Neural cell (in vitro differentiated cells): ENCODE measurements around the gene MAPK8IP3. TPM values are rescaled to one million over a fixed set of nuclear protein-coding genes. Genes with fewer than 3 reads are reported as not detected.

Experiments
- H2AFZ ChIP-seq: fragments of 200-600, 300-800 bp; sonication (generic), shearing (Covaris generic); 2 replicates; pipeline ENCODE4 v1.6.0; 2014; ENCODE audit warnings: low read depth, mild to moderate bottlenecking, antibody characterized with exemption, low read length, moderate library complexity
- H3F3A ChIP-seq: fragments of 200-600 bp; shearing (Covaris generic); 2 replicates; pipeline ENCODE4 v1.6.1; 2016; ENCODE audit warnings: mild to moderate bottlenecking, moderate library complexity, mixed read lengths, antibody characterized with exemption, low read length; ENCODE audit not compliant: insufficient read depth, poor library complexity, severe bottlenecking
- H3K27ac ChIP-seq: fragments of 200-600, 300-800 bp; sonication (generic), shearing (Covaris generic); 2 replicates; pipeline ENCODE4 v1.5.1; 2014; ENCODE audit warnings: mild to moderate bottlenecking, low read length, moderate library complexity
- H3K27me3 ChIP-seq: fragments of 300-800, 200-600 bp; sonication (generic), shearing (Covaris generic); 2 replicates; pipeline ENCODE4 v1.6.0; 2014; ENCODE audit warnings: mild to moderate bottlenecking, low read depth, low read length, moderate library complexity; ENCODE audit not compliant: insufficient read depth
- H3K36me3 ChIP-seq: fragments of 300-800, 200-600 bp; sonication (generic), shearing (Covaris generic); 2 replicates; pipeline ENCODE4 v1.5.1; 2014; ENCODE audit warnings: mild to moderate bottlenecking, antibody characterized with exemption, low read length, moderate library complexity; ENCODE audit not compliant: insufficient read depth
- H3K4me2 ChIP-seq: fragments of 300-800, 200-600 bp; sonication (generic), shearing (Covaris generic); 2 replicates; pipeline ENCODE4 v1.6.0; 2014; ENCODE audit warnings: mild to moderate bottlenecking, low read length
- H3K4me3 ChIP-seq: fragments of 300-800, 200-600 bp; sonication (generic), shearing (Covaris generic); 2 replicates; pipeline ENCODE4 v1.5.1; 2014; ENCODE audit warnings: mild to moderate bottlenecking, low read length, moderate library complexity
- H3K79me2 ChIP-seq: fragments of 200-600 bp; shearing (Covaris generic); replicated peaks from 2 replicates; pipeline ENCODE4 v1.6.0; 2014; ENCODE audit warnings: mild to moderate bottlenecking, low read length, moderate library complexity; ENCODE audit not compliant: insufficient read depth
- H3K9ac ChIP-seq: fragments of 300-800, 200-600 bp; sonication (generic), shearing (Covaris generic); 2 replicates; pipeline ENCODE4 v1.6.1; 2016; ENCODE audit warnings: mild to moderate bottlenecking, low read length, mixed read lengths
- H3K9me2 ChIP-seq: fragments of 200-600 bp; shearing (Covaris generic); 2 replicates; pipeline ENCODE4 v1.6.1; 2016; ENCODE audit warnings: mild to moderate bottlenecking, low read length, mixed read lengths; ENCODE audit not compliant: insufficient read depth
- H3K9me3 ChIP-seq: fragments of 200-600, 300-800 bp; sonication (generic), shearing (Covaris generic); 2 replicates; pipeline ENCODE4 v1.6.1; 2016; ENCODE audit warnings: mild to moderate bottlenecking, mixed run types, low read length, moderate library complexity, mixed read lengths
- H4K20me1 ChIP-seq: fragments of 200-600 bp; shearing (Covaris generic); 2 replicates; pipeline ENCODE4 v1.6.1; 2016; ENCODE audit warnings: mild to moderate bottlenecking, mixed run types; ENCODE audit not compliant: insufficient read depth
- CTCF ChIP-seq: fragments of 450-650 bp; IDR thresholded peaks from 2 replicates; pipeline ENCODE4 v1.5.1; 2014; ENCODE audit warnings: antibody characterized with exemption, mild to moderate bottlenecking, moderate library complexity; ENCODE audit not compliant: poor library complexity, severe bottlenecking
- EP300 ChIP-seq: fragments of 450-650 bp; conservative IDR thresholded peaks from 2 replicates; pipeline ENCODE4 v1.6.1; 2014; ENCODE audit warnings: antibody characterized with exemption, mild to moderate bottlenecking, moderate library complexity; ENCODE audit not compliant: poor library complexity, severe bottlenecking
- EZH2 ChIP-seq: fragments of 200-600, 300-800 bp; shearing (Covaris generic), sonication (generic); IDR thresholded peaks from 2 replicates; pipeline ENCODE4 v1.6.1; 2014; ENCODE audit warnings: antibody characterized with exemption, low read length, borderline replicate concordance, mild to moderate bottlenecking; ENCODE audit not compliant: insufficient read depth, poor library complexity, severe bottlenecking
- MXI1 ChIP-seq: fragments of 450-650 bp; conservative IDR thresholded peaks from 2 replicates; pipeline ENCODE4 v1.6.1; 2014; ENCODE audit warnings: antibody characterized with exemption, mild to moderate bottlenecking; ENCODE audit not compliant: poor library complexity, severe bottlenecking
- POLR2AphosphoS5 ChIP-seq: IDR thresholded peaks from 2 replicates; pipeline ENCODE4 v1.6.1; 2012
- RAD21 ChIP-seq: fragments of 450-650 bp; conservative IDR thresholded peaks from 2 replicates; pipeline ENCODE4 v1.6.1; 2014; ENCODE audit warnings: antibody characterized with exemption, mild to moderate bottlenecking, moderate library complexity
- SMC3 ChIP-seq: fragments of 450-650 bp; conservative IDR thresholded peaks from 2 replicates; pipeline ENCODE4 v1.6.1; 2014; ENCODE audit warnings: antibody characterized with exemption, mild to moderate bottlenecking, moderate library complexity; ENCODE audit not compliant: poor library complexity
- TAF1 ChIP-seq: IDR thresholded peaks from 2 replicates; pipeline ENCODE4 v1.6.1; 2012; ENCODE audit warnings: low read depth
- polyA plus RNA-seq: library from polyadenylated mRNA; depleted of rRNA; stranded (reverse); fragments of >200 nt; gene quantifications from 2 replicates; pipeline ENCODE4 v1.2.3, GENCODE V29; 2014
- TF ChIP-seq, protein P1 (sequence below): IDR thresholded peaks from 2 replicates; pipeline ENCODE4 v1.6.1; 2012; ENCODE audit warnings: borderline replicate concordance

MAPK8IP3 gene
- polyA plus RNA-seq, 1 donor from 2014 or later, result 51.0 TPM

DNA sequence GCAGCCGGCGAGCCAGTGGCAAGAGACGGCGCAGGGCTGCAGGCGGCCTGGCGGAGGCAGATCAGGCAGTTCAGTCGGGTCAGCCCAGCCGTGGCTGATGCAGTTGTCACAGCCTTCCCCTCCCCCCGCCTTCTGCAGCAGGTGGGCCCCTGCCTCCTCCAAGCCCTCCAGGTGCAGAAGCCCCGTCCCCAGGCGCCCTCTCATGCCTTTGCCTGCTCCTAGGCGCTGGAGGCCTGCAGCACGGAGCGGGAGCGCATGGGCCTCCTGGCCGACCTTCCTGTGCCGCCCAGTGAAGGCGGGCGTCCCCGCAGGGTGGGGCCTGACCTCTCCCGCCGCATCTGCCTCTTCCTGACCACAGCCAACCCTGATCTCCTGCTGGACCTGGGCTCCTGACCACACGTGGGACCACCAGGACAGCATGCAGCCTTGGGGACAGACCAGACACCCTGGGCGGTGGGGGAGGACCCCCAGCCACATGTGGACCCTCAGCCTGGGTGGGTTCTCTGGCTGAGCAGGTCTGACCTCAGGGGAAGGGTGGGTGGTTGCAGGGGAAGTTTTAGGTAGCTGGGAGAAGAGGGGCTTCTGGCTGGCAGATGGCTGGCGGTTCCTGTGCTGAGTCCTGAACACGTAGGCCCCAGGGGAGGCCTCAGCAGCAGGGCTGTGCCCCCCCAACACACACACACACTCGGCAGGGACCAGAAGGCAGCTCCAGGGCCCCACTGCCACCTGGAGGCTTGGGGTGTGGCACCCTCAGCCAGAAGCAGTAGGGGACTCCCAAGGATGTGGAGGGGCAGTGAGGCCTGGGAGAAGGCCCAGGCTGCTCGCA lies 70.1 kb downstream of the MAPK8IP3 start:
- no peak overlapping the region for H3K4me2 ChIP-seq
- no peak for TF ChIP-seq TAF1
- no peak for TF ChIP-seq EZH2
- no peak for TF ChIP-seq POLR2AphosphoS5
- H3F3A ChIP-seq, result no peaks in the 10 kb centered on the region
- no peaks in the 10 kb centered on the region for H3K27me3 ChIP-seq
- H3K9me2 ChIP-seq, result no peaks in the 10 kb centered on the region
- H3K79me2 ChIP-seq, result peaks cover 17% of the 10 kb centered on the region
- H3K9me3 ChIP-seq, result no peaks in the 10 kb centered on the region
- no peak overlapping the region for H2AFZ ChIP-seq
- no peak overlapping the region for H3K27ac ChIP-seq
- H3K9ac ChIP-seq, result no peak overlapping the region
- H3K36me3 ChIP-seq, result no peaks in the 10 kb centered on the region
- peaks cover 23% of the 10 kb centered on the region for H4K20me1 ChIP-seq
- H3K4me3 ChIP-seq, result no peak overlapping the region

DNA sequence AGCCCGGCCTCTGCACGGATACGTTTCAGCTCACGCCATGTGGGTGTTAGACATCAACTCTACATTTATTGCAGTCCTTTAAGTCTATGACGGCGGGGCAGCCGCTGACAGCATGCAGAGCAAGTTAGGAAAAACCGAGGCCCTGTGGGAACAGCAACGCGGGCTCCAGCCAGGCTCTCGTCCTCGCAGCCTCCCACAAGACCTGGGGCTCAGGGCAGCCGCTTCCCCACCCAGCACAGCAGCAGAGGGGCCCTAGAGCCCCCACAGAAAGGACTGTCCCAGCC lies 70.6 kb downstream of the MAPK8IP3 start:
- H3K27me3 ChIP-seq, result no peaks in the 10 kb centered on the region
- no peak overlapping the region for H3K27ac ChIP-seq
- no peak overlapping the region for H3K4me3 ChIP-seq
- no peak overlapping the region for H3K4me2 ChIP-seq
- H3K79me2 ChIP-seq, result peaks cover 23% of the 10 kb centered on the region
- H3K36me3 ChIP-seq, result no peaks in the 10 kb centered on the region
- H3K9me3 ChIP-seq, result no peaks in the 10 kb centered on the region
- H3F3A ChIP-seq, result no peaks in the 10 kb centered on the region
- H2AFZ ChIP-seq, result no peak overlapping the region
- peaks cover 28% of the 10 kb centered on the region for H4K20me1 ChIP-seq
- TF ChIP-seq EZH2 (no peak), TAF1 (no peak), POLR2AphosphoS5 (no peak)
- no peak overlapping the region for H3K9ac ChIP-seq
- no peaks in the 10 kb centered on the region for H3K9me2 ChIP-seq

GRCh38 chr16:1776991-1777374 lies 71.0 kb downstream of the MAPK8IP3 start:
- peaks cover 26% of the 10 kb centered on the region for H3K79me2 ChIP-seq
- TF ChIP-seq EZH2 (no peak), CTCF (no peak), RAD21 (no peak), TAF1 (no peak), MXI1 (no peak), POLR2AphosphoS5 (no peak), EP300 (no peak), SMC3 (no peak)
- TF ChIP-seq, protein P1, sequence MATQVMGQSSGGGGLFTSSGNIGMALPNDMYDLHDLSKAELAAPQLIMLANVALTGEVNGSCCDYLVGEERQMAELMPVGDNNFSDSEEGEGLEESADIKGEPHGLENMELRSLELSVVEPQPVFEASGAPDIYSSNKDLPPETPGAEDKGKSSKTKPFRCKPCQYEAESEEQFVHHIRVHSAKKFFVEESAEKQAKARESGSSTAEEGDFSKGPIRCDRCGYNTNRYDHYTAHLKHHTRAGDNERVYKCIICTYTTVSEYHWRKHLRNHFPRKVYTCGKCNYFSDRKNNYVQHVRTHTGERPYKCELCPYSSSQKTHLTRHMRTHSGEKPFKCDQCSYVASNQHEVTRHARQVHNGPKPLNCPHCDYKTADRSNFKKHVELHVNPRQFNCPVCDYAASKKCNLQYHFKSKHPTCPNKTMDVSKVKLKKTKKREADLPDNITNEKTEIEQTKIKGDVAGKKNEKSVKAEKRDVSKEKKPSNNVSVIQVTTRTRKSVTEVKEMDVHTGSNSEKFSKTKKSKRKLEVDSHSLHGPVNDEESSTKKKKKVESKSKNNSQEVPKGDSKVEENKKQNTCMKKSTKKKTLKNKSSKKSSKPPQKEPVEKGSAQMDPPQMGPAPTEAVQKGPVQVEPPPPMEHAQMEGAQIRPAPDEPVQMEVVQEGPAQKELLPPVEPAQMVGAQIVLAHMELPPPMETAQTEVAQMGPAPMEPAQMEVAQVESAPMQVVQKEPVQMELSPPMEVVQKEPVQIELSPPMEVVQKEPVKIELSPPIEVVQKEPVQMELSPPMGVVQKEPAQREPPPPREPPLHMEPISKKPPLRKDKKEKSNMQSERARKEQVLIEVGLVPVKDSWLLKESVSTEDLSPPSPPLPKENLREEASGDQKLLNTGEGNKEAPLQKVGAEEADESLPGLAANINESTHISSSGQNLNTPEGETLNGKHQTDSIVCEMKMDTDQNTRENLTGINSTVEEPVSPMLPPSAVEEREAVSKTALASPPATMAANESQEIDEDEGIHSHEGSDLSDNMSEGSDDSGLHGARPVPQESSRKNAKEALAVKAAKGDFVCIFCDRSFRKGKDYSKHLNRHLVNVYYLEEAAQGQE, result no peak
- no peak overlapping the region for H2AFZ ChIP-seq
- H3K36me3 ChIP-seq, result no peaks in the 10 kb centered on the region
- peaks cover 28% of the 10 kb centered on the region for H4K20me1 ChIP-seq
- no peaks in the 10 kb centered on the region for H3K9me3 ChIP-seq
- no peak overlapping the region for H3K4me2 ChIP-seq
- no peaks in the 10 kb centered on the region for H3F3A ChIP-seq
- no peak overlapping the region for H3K27ac ChIP-seq
- H3K27me3 ChIP-seq, result no peaks in the 10 kb centered on the region
- H3K9ac ChIP-seq, result no peak overlapping the region
- no peaks in the 10 kb centered on the region for H3K9me2 ChIP-seq
- H3K4me3 ChIP-seq, result no peak overlapping the region
